ENCODE results near the gene PHLDA3.

Gene PHLDA3

GRCh38 chr1:201468844-201469644 is at the start of gene PHLDA3:
Gene PHLDA3 (minus strand): TSS chr1:201469188. CDS start chr1:201468786, 402 bp downstream.
- DNase-seq (ENCODE audit: low spot score), result peak; percentile 93

- DNase-seq (ENCODE audit: low spot score), result no peak
These were observed 49.1 kb upstream of the PHLDA3 start for GRCh38 chr1:201518071-201518470.

- DNase-seq (ENCODE audit: low spot score), result no peak
These were observed 48.6 kb upstream of the PHLDA3 start for GRCh38 chr1:201517631-201518030.

GRCh38 chr1:201516511-201517127 is 47.6 kb upstream of the PHLDA3 start:
- no peak for DNase-seq (ENCODE audit: low spot score)

- DNase-seq (ENCODE audit: low spot score), result no peak
These were observed 46.9 kb upstream of the PHLDA3 start for GRCh38 chr1:201515895-201516294.

- DNase-seq (ENCODE audit: low spot score), result no peak
These were observed 46.2 kb upstream of the PHLDA3 start for GRCh38 chr1:201515062-201515750.

- no peak for DNase-seq (ENCODE audit: low spot score)
These were observed 45.5 kb upstream of the PHLDA3 start for GRCh38 chr1:201514466-201514865.

GRCh38 chr1:201513498-201514243 is 44.7 kb upstream of the PHLDA3 start:
- DNase-seq (ENCODE audit: low spot score), result no peak

- DNase-seq (ENCODE audit: low spot score), result no peak
These were observed 43.1 kb upstream of the PHLDA3 start for GRCh38 chr1:201511941-201512539.

- no peak for DNase-seq (ENCODE audit: low spot score)
These were observed 42.5 kb upstream of the PHLDA3 start for GRCh38 chr1:201511396-201511940.

- no peak for DNase-seq (ENCODE audit: low spot score)
These were observed 41.7 kb upstream of the PHLDA3 start for GRCh38 chr1:201510734-201511133.

- DNase-seq (ENCODE audit: low spot score), result no peak
These were observed 40.8 kb upstream of the PHLDA3 start for GRCh38 chr1:201509601-201510374.

GRCh38 chr1:201508809-201509208 is 39.8 kb upstream of the PHLDA3 start:
- DNase-seq (ENCODE audit: low spot score), result peak; percentile 61

GRCh38 chr1:201507360-201507675 is 38.3 kb upstream of the PHLDA3 start:
- DNase-seq (ENCODE audit: low spot score), result no peak

- peak; percentile 95 for DNase-seq (ENCODE audit: low spot score)
These were observed 37.8 kb upstream of the PHLDA3 start, which contains the start of gene CSRP1 for GRCh38 chr1:201506557-201507359. Gene CSRP1 (minus strand): TSS chr1:201507123. CDS start chr1:201496303, 10,820 bp downstream.

- peak; percentile 17 for DNase-seq (ENCODE audit: low spot score)
These were observed 37.1 kb upstream of the PHLDA3 start for GRCh38 chr1:201506092-201506491.

- peak; percentile 57 for DNase-seq (ENCODE audit: low spot score)
These were observed 36.5 kb upstream of the PHLDA3 start for GRCh38 chr1:201505503-201505890.

GRCh38 chr1:201504799-201505502 is 36.0 kb upstream of the PHLDA3 start:
- DNase-seq (ENCODE audit: low spot score), result peak; percentile 2

GRCh38 chr1:201504179-201504631 is 35.2 kb upstream of the PHLDA3 start:
- DNase-seq (ENCODE audit: low spot score), result peak; percentile 10

Data from AG08396 (cell line).